Stimulated activated CD8-positive, alpha-beta memory T cell treated with anti-CD3 and anti-CD28 coated beads, Interleukin-2, amount 100 ng/mL, for 48 hours (primary cell): Measurements from ENCODE around the gene RNF224.
"Not testable (repeated sequence)": the region's sequence is repeated elsewhere in the genome, so short reads cannot be mapped to it uniquely, and the experiment has no call there.

Source experiments
- DNase-seq, 2 donors: peaks; one replicate each; pipeline ENCODE4 v3.0.0-alpha.2; 2020; ENCODE audit warnings: low read depth in 2 of 2

RNF224 gene

GRCh38 chr9:137239541-137240200, 12.4 kb downstream of the RNF224 start:
- not testable (repeated sequence) for DNase-seq

- peak; percentile 55 to 60 for DNase-seq
These were observed 13.1 kb downstream of the RNF224 start for GRCh38 chr9:137240318-137240840.

- DNase-seq = peak; percentile 92 to 95
These were observed 13.7 kb downstream of the RNF224 start, which contains the start of gene TUBB4B for GRCh38 chr9:137240841-137241489. Gene TUBB4B, plus strand, starts transcription at chr9:137241287. Its CDS starts 74 bp downstream, at chr9:137241361.

DNA sequence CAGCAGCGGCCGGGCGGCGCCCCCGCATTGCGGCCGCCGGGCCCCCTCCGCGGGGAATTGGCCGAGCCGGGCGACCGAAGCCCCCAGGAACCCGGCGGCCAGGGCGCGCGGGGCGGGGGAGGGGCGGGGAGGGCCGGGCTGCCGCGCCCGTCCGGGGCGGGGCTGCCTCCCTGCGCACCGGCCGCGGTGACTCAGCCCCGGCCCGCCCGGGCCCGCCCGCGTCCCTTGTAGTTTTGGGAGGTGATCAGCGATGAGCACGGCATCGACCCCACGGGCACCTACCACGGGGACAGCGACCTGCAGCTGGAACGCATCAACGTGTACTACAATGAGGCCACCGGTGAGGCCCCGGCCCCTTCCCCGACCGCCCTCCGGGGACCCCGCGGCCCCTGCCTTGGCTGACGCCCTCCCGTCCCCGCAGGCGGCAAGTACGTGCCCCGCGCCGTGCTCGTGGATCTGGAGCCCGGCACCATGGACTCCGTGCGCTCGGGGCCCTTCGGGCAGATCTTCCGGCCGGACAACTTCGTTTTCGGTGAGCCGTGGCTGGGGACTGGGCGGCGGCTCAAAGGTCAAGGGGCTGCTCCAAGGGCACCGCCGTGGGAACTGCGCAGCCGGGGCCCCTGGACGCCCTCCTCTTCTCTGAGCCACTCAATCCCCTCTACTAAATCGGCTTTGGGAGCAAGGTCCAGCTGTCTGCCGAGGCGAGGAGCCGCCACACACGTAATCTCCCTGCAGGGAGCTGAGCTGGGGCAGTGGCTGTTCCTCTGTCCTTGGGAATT, 14.4 kb downstream of the RNF224 start:
- DNase-seq = peak; percentile 51 to 68

DNA sequence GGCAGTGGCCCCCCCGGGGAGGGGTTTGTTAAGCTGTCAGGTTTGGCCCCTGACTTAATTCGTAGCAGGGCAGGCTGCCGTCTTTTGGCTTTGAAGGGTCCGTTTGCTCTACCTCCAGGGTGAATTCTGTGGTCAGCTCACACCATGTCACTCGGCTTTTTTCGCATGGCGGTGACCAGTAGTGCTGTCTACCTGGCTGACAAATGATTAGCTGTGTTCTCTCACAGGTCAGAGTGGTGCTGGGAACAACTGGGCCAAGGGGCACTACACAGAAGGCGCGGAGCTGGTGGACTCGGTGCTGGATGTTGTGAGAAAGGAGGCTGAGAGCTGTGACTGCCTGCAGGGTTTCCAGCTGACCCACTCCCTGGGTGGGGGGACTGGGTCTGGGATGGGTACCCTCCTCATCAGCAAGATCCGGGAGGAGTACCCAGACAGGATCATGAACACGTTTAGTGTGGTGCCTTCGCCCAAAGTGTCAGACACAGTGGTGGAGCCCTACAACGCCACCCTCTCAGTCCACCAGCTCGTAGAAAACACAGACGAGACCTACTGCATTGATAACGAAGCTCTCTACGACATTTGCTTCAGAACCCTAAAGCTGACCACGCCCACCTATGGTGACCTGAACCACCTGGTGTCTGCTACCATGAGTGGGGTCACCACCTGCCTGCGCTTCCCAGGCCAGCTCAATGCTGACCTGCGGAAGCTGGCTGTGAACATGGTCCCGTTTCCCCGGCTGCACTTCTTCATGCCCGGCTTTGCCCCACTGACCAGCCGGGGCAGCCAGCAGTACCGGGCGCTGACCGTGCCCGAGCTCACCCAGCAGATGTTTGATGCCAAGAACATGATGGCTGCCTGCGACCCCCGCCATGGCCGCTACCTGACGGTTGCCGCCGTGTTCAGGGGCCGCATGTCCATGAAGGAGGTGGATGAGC, 15.2 kb downstream of the RNF224 start:
- DNase-seq = no peak

GRCh38 chr9:137243266-137243625, 15.9 kb downstream of the RNF224 start:
- not testable (repeated sequence) for DNase-seq

DNA sequence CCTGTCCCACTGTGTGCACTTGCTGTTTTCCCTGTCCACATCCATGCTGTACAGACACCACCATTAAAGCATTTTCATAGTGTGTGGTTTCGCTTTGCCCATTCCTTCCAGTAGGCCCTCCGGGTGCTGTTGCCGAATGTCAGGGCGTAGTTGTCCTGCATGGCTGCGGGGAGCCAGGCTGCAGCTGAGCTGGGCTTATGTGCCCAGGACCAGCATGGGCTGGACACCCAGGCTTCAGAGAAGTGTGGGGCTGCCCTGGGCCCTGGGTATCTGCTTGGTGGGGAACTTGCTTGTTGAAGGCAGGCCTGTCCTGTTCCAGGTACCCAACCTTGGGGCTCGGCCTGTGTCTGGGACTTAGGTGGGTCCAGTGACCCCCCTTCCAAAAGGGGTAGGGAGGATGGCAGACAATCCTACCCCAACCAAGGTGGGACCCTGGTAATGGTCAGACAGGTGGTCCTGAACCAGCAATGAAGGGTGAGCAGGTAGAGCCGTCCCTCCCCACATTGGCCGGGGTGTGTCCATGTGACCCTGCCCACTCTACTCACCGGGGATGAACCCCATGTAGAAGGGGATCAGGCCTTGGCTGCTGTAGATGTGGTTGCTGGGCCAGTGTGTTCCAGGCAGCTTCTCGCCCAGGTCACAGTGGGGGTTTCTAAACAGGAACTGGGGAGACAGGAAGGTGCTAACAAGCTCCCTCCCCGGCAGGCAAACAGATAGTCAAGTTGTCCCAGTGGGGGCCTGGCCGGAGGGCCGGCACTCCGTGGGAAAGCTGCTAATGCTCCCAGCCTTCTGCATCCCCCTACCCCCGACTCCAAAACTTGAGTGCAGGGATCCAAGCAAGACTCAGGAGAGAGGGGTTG, 16.6 kb downstream of the RNF224 start:
- DNase-seq = no peak

- DNase-seq = no peak
These were observed 17.5 kb downstream of the RNF224 start for GRCh38 chr9:137244486-137245449.

- no peak for DNase-seq
These were observed 18.4 kb downstream of the RNF224 start for GRCh38 chr9:137245450-137246421.

GRCh38 chr9:137247135-137247915, 20.0 kb downstream of the RNF224 start:
- no peak for DNase-seq

GRCh38 chr9:137247916-137248175, 20.5 kb downstream of the RNF224 start:
- no peak for DNase-seq

DNA sequence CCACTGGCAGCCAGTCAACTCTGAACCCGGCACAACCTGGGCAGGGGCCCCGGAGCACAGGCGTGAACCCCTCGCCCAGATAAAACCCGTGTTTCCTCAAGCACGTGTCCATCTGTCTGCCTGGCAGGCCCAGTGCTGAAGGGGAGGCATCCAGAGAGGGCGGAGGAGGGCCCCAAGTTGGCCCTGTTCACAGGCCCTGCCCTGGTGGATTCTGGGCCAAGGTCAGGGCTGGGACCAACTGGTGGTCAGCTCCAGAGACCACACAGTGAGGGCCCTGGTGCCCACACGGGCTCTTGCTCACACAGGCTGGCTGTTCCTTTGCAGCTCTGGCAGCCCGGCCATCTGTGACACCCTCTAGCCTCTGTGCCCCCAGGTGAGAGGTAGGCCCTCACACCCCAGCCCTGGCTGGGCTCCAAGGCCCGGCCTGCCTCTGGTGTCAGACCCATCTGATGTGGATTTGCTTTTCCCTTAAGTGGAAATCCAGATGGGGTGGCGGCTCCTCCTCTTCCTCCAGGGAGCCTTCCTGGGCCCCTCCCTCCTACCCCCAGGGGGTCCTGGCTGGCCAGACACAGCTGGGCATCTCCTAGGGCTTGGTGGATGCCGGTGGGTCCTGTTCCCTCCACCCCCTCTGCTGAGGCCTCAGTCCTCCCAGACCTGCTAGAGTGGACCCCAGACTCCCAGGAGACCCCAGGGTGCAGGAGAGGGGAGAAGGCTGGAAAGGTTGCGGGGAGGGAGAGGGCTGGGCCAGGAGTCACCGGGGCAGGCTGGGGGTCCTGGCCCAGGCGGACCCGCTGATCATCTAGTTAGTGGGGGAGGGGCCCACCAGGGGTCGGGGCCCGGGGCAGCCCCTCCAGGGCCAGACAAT, 23.3 kb downstream of the RNF224 start:
- DNase-seq = no peak

- no peak for DNase-seq
These were observed 23.8 kb downstream of the RNF224 start, which contains the start of gene STPG3 for GRCh38 chr9:137251194-137251461. Gene STPG3, plus strand, starts transcription at chr9:137251286. Its CDS starts 1 bp downstream, at chr9:137251287.

GRCh38 chr9:137251490-137252268, 24.4 kb downstream of the RNF224 start:
- no peak for DNase-seq

DNA sequence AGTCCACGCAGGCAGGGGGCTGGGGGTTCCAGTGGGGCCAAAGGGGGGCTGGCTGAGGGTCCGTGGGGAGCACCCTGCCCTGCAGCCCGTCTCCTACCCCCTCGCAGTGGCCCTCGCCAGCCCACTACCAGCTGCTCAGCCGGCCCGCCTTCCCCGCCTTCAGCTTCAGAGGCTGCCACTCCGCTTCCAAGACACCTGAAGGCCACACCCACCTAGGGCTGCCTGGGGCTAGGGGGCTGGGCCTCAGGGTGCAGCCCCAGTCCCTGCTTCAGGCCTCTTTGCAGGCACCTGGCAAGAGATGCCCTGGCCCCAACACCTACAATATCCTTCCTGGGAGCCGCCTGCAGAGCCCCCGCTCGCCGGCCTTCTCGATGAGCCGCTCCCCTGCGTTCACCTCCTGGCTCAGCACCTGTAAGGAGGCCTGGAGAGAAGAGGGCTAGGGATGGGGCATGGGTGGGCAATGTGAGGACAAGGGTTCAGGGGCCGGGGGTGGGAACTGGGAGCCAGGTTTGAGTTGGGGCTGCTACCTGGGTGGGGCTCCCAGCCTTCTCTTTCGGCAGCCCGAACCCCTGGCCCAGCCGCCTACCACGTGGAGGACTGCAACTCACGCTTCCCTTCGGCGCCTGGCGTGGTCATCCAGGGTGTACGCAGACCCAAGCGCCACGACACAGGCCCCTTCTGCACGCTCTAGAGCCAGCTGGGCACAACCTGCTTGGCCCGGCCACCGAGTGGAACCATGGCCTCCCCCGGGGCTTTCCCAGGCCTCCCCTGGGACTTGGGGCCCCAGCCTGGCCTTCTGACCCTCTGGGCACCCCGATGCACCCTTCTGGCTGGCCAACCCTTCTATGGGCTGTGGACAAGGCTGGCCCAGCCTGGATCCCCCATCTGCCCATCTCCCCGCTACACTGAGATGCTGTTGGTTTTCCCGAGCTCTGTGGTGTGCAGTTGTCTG, 25.5 kb downstream of the RNF224 start:
- DNase-seq = no peak
